ENCODE results near the gene BNC1. TPM values are rescaled to one million over a fixed set of nuclear protein-coding genes. Genes with fewer than 3 reads are reported as not detected.

BNC1 gene
- total and polyA plus RNA-seq, 10 of the 15 experiments (the other 5 are each of a cell fraction or from before 2014, with no cell fraction given): 0.01 TPM; not detected in 9

DNA sequence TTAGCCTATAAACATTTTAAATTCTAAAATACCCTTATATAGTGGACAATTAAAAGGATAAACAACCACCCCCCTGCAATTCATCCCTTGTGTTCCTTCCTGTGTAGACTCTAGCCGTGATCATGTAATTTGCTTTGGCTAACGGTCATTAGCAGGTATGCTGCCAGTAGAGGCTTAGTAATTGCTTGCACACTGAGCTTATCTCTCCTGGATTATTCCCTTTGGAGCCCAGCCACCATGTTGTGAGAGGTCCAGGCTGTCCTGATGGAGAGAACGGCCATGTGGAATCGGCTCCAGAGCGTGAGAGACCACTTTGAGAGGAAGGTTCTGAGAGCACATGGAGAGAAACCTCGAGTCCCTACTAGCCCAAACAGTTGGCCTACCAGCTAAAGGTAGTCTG, 11.0 kb upstream of the BNC1 start:
- Histone ChIP-seq H3K4me2 (ENCODE audit: control insufficient read depth, insufficient read depth) (no peak overlapping the region), H3K79me2 (ENCODE audit: control insufficient read depth, insufficient read depth, low read length) (no peaks in the 10 kb centered on the region), H3K27me3 (replicated peaks in 1 of 2; ENCODE audit: control insufficient read depth in 2 of 2, insufficient read depth in 2 of 2, low read length in 1 of 2) (no peaks in the 10 kb centered on the region), H3K36me3 (ENCODE audit: control insufficient read depth in 2 of 2, insufficient read depth in 2 of 2, low read length in 1 of 2) (no peaks in the 10 kb centered on the region), H4K20me1 (ENCODE audit: control insufficient read depth, insufficient read depth) (no peaks in the 10 kb centered on the region), H3K4me1 (ENCODE audit: control insufficient read depth, insufficient read depth, low read length) (no peaks in the 10 kb centered on the region), H2AFZ (ENCODE audit: control insufficient read depth, low read depth, low read length) (no peak overlapping the region), H3K4me3 (no peak overlapping the region), H3K27ac (ENCODE audit: control insufficient read depth, insufficient read depth) (no peak overlapping the region), H3K9ac (ENCODE audit: control insufficient read depth, insufficient read depth, low read length) (no peak overlapping the region), H3K9me3 (replicated peaks; ENCODE audit: control insufficient read depth, insufficient read depth, low read length) (no peaks in the 10 kb centered on the region)
- SMC1A ChIA-PET (ENCODE audit: uncharacterized antibody, unreplicated experiment): no interaction called here
- DNase-seq (ENCODE audit: low read depth, low spot score) (no peak), ATAC-seq (no peak), FAIRE-seq (no peak)
- RAD21 ChIA-PET (ENCODE audit: unreplicated experiment): no interaction called here
- TF ChIP-seq BMI1 (IDR thresholded peaks at IDR 0.05; ENCODE audit: borderline replicate concordance): no peak
- POLR2A ChIA-PET: interaction anchor here (0.6 kb wide), 1 partner anchor 121 kb away, joined by 5 read pairs; no protein-coding TSS in a partner anchor
- intact Hi-C loops (cut with micrococcal nuclease; ENCODE audit: unreplicated experiment): no loop called here
- BruUV-seq (replicated peaks): no TSS peak
- WGBS (ENCODE audit: insufficient coverage, insufficient replicate concordance, low lambda C conversion rate, missing lambda C conversion rate): 59% methylated on average over 6 of the region's 6 CpGs
- in situ Hi-C loops (cut with MboI): no loop called here
- CTCF ChIA-PET: no interaction called here

DNA sequence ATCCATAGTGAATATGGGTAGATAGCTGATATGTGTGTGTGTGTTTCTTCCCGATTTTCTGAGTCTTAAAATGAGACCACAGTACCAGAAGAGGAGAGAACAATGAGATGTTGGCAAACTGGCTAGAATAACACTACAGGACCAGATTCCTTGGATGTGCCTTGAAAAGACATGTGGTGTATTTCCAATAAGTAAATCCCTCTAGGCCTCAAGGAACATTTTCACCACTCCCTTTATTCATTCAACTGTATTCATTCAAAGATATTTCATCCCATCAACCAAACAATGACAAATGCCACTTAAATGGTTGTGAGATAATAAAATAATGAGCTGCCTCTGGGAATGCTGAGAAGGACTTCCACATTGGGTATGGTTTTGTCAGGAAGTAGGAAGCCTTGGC, 8.7 kb upstream of the BNC1 start:
- BruUV-seq (replicated peaks): no TSS peak
- Histone ChIP-seq H3K4me1 (ENCODE audit: control insufficient read depth, insufficient read depth, low read length) (no peaks in the 10 kb centered on the region), H3K9ac (ENCODE audit: control insufficient read depth, insufficient read depth, low read length) (no peak overlapping the region), H4K20me1 (ENCODE audit: control insufficient read depth, insufficient read depth) (no peaks in the 10 kb centered on the region), H3K4me2 (ENCODE audit: control insufficient read depth, insufficient read depth) (no peak overlapping the region), H3K27me3 (replicated peaks in 1 of 2; ENCODE audit: control insufficient read depth in 2 of 2, insufficient read depth in 2 of 2, low read length in 1 of 2) (no peaks in the 10 kb centered on the region), H3K4me3 (no peak overlapping the region), H3K9me3 (replicated peaks; ENCODE audit: control insufficient read depth, insufficient read depth, low read length) (no peaks in the 10 kb centered on the region), H3K79me2 (ENCODE audit: control insufficient read depth, insufficient read depth, low read length) (no peaks in the 10 kb centered on the region), H2AFZ (ENCODE audit: control insufficient read depth, low read depth, low read length) (no peak overlapping the region), H3K36me3 (ENCODE audit: control insufficient read depth in 2 of 2, insufficient read depth in 2 of 2, low read length in 1 of 2) (no peaks in the 10 kb centered on the region), H3K27ac (ENCODE audit: control insufficient read depth, insufficient read depth) (no peak overlapping the region)
- TF ChIP-seq SMAD5 (IDR thresholded peaks at IDR 0.05; ENCODE audit: low read depth): no peak
- TF ChIP-seq, protein P1, sequence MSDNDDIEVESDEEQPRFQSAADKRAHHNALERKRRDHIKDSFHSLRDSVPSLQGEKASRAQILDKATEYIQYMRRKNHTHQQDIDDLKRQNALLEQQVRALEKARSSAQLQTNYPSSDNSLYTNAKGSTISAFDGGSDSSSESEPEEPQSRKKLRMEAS (IDR thresholded peaks at IDR 0.05; ENCODE audit: low read depth, low read length): no peak
- TF ChIP-seq SREBF2 (IDR thresholded peaks at IDR 0.05; ENCODE audit: low read length): no peak
- no peak for TF ChIP-seq CBFB (IDR thresholded peaks at IDR 0.05; ENCODE audit: low read depth)
- no peak for TF ChIP-seq NFYA (IDR thresholded peaks at IDR 0.05; ENCODE audit: borderline replicate concordance, low read depth, low read length)
- no peak for TF ChIP-seq TCF3 (IDR thresholded peaks at IDR 0.05; ENCODE audit: borderline replicate concordance, insufficient read depth, low read depth, low read length)
- no peak for TF ChIP-seq CHD1 (IDR thresholded peaks at IDR 0.05; ENCODE audit: low read depth, low read length)
- TF ChIP-seq IKZF1 (conservative IDR thresholded peaks at IDR 0.05): no peak
- TF ChIP-seq ZNF274 (IDR thresholded peaks at IDR 0.05; ENCODE audit: insufficient read depth, insufficient read length): no peak
- no peak for TF ChIP-seq NR2C1 (IDR thresholded peaks at IDR 0.05)
- TF ChIP-seq, protein P2, sequence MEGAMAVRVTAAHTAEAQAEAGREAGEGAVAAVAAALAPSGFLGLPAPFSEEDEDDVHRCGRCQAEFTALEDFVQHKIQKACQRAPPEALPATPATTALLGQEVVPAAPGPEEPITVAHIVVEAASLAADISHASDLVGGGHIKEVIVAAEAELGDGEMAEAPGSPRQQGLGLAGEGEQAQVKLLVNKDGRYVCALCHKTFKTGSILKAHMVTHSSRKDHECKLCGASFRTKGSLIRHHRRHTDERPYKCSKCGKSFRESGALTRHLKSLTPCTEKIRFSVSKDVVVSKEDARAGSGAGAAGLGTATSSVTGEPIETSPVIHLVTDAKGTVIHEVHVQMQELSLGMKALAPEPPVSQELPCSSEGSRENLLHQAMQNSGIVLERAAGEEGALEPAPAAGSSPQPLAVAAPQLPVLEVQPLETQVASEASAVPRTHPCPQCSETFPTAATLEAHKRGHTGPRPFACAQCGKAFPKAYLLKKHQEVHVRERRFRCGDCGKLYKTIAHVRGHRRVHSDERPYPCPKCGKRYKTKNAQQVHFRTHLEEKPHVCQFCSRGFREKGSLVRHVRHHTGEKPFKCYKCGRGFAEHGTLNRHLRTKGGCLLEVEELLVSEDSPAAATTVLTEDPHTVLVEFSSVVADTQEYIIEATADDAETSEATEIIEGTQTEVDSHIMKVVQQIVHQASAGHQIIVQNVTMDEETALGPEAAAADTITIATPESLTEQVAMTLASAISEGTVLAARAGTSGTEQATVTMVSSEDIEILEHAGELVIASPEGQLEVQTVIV (IDR thresholded peaks at IDR 0.05; ENCODE audit: borderline replicate concordance, partially characterized antibody): no peak
- no peak for TF ChIP-seq CBX3 (IDR thresholded peaks at IDR 0.05; ENCODE audit: borderline replicate concordance, low read depth)
- no peak for TF ChIP-seq MXI1 (IDR thresholded peaks at IDR 0.05; ENCODE audit: low read depth, low read length)
- TF ChIP-seq, protein P3, sequence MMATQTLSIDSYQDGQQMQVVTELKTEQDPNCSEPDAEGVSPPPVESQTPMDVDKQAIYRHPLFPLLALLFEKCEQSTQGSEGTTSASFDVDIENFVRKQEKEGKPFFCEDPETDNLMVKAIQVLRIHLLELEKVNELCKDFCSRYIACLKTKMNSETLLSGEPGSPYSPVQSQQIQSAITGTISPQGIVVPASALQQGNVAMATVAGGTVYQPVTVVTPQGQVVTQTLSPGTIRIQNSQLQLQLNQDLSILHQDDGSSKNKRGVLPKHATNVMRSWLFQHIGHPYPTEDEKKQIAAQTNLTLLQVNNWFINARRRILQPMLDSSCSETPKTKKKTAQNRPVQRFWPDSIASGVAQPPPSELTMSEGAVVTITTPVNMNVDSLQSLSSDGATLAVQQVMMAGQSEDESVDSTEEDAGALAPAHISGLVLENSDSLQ (IDR thresholded peaks at IDR 0.05): no peak
- no peak for TF ChIP-seq ZNF622 (IDR thresholded peaks at IDR 0.05)
- no peak for TF ChIP-seq ZBED1 (IDR thresholded peaks at IDR 0.05; ENCODE audit: borderline replicate concordance)
- no peak for TF ChIP-seq STAT1 (conservative IDR thresholded peaks at IDR 0.05)
- in situ Hi-C loops (cut with MboI): no loop called here
- 0% methylated on average over 1 of the region's 1 CpG for WGBS (ENCODE audit: insufficient coverage, insufficient replicate concordance, low lambda C conversion rate, missing lambda C conversion rate)
- SMC1A ChIA-PET (ENCODE audit: uncharacterized antibody, unreplicated experiment): no interaction called here
- intact Hi-C loops (cut with micrococcal nuclease; ENCODE audit: unreplicated experiment): no loop called here
- no peak for ATAC-seq
- POLR2A ChIA-PET: no interaction called here
- CTCF ChIA-PET: no interaction called here
- RAD21 ChIA-PET (ENCODE audit: unreplicated experiment): no interaction called here
- no peak for DNase-seq (ENCODE audit: low read depth, low spot score)
- no peak for FAIRE-seq

Data from GM12878 (cell line).